ENCODE measurements around the gene NDFIP2.

The NDFIP2 gene

GRCh38 chr13:79492918-79493594 is 12.1 kb downstream of the NDFIP2 start:
- no peak for DNase-seq

GRCh38 chr13:79496188-79496587 is 15.2 kb downstream of the NDFIP2 start:
- DNase-seq, result no peak

GRCh38 chr13:79497064-79497463 is 16.1 kb downstream of the NDFIP2 start:
- DNase-seq, result no peak

GRCh38 chr13:79497852-79498251 is 16.9 kb downstream of the NDFIP2 start:
- no peak for DNase-seq

GRCh38 chr13:79500829-79501228 is 19.9 kb downstream of the NDFIP2 start:
- DNase-seq, result no peak

- no peak for DNase-seq
Observed at GRCh38 chr13:79501538-79502232, 20.7 kb downstream of the NDFIP2 start.

GRCh38 chr13:79502859-79503468 is 22.0 kb downstream of the NDFIP2 start:
- DNase-seq, result peak in 2 of 58 donors; percentile 21 to 47

- DNase-seq, result no peak
Observed at GRCh38 chr13:79503473-79504017, 22.6 kb downstream of the NDFIP2 start.

- no peak for DNase-seq
Observed at GRCh38 chr13:79508224-79508961, 27.4 kb downstream of the NDFIP2 start.

GRCh38 chr13:79511611-79512010 is 30.7 kb downstream of the NDFIP2 start:
- DNase-seq, result no peak

- DNase-seq, result no peak
Observed at GRCh38 chr13:79512950-79513349, 32.0 kb downstream of the NDFIP2 start.

- DNase-seq, result no peak
Observed at GRCh38 chr13:79516595-79516994, 35.6 kb downstream of the NDFIP2 start.

- DNase-seq, result no peak
Observed at GRCh38 chr13:79519255-79519654, 38.3 kb downstream of the NDFIP2 start.

- DNase-seq, result no peak
Observed at GRCh38 chr13:79522583-79522982, 41.6 kb downstream of the NDFIP2 start.

GRCh38 chr13:79525064-79525857 is 44.3 kb downstream of the NDFIP2 start:
- DNase-seq, result peak in 1 of 58 donors; percentile 42

- DNase-seq, result no peak
Observed at GRCh38 chr13:79527698-79528097, 46.7 kb downstream of the NDFIP2 start.

- no peak for DNase-seq
Observed at GRCh38 chr13:79528356-79528755, 47.4 kb downstream of the NDFIP2 start.

GRCh38 chr13:79528759-79529191 is 47.8 kb downstream of the NDFIP2 start:
- no peak for DNase-seq

- DNase-seq, result no peak
Observed at GRCh38 chr13:79529817-79530216, 48.9 kb downstream of the NDFIP2 start.

- DNase-seq, result peak in 19 of 58 donors; percentile 1 to 74 (median 22)
Observed at GRCh38 chr13:79530270-79530669, 49.3 kb downstream of the NDFIP2 start.

Measured in anterior cingulate cortex (tissue), 58 donors.